ENCODE measurements around the gene SLC38A9.

Gene SLC38A9

GRCh38 chr5:55577353-55578060 is 134.6 kb downstream of the SLC38A9 start:
- DNase-seq = peak; percentile 29

- no peak for DNase-seq
These were observed 135.5 kb downstream of the SLC38A9 start for GRCh38 chr5:55576661-55577060.

Measured in fibroblast of skin of scalp (primary cell).